Breast epithelium (tissue), 4 donors: Measurements from ENCODE around the gene CYP4F12. TPM values are rescaled to one million over a fixed set of nuclear protein-coding genes. Genes with fewer than 3 reads are reported as not detected.

Experiments used
- DNase-seq, 2 donors: peaks; one replicate each; pipeline ENCODE4 v3.0.0-alpha.2; 2019; ENCODE audit warnings: low spot score in 2 of 2
- H3K27ac ChIP-seq, 2 donors: fragments of 200-600 bp; sonication (generic) in 1 of 2; one replicate each; pipeline ENCODE4 v1.5.1; 2016 to 2019; ENCODE audit warnings: mild to moderate bottlenecking in 1 of 2
- H3K27me3 ChIP-seq, 2 donors: fragments of 200-600 bp; sonication (generic) in 1 of 2; one replicate each; pipeline versions ENCODE4 v1.5.1 to v1.6.0; 2017 to 2019; ENCODE audit warnings: control low read depth in 1 of 2, mild to moderate bottlenecking in 1 of 2
- H3K36me3 ChIP-seq: fragments of 200-600 bp; one replicate; pipeline ENCODE4 v1.5.1; 2019
- H3K4me1 ChIP-seq, 2 donors: fragments of 200-600 bp; sonication (generic); one replicate each; pipeline ENCODE4 v1.5.1; 2016 to 2019; ENCODE audit warnings: control low read depth in 1 of 2
- H3K4me3 ChIP-seq, 3 donors: fragments of 200-600 bp; sonication (generic); 1 replicate in 2 of 3; 2 replicates in 1 of 3; pipeline ENCODE4 v1.5.1; 2016 to 2019; ENCODE audit warnings: mild to moderate bottlenecking in 3 of 3, moderate library complexity in 2 of 3
- H3K9me3 ChIP-seq, 2 donors: fragments of 200-600 bp; sonication (generic) in 1 of 2; one replicate each; pipeline ENCODE4 v1.5.1; 2016 to 2019; ENCODE audit warnings: control low read depth in 1 of 2
- POLR2A ChIP-seq: fragments of 450-650 bp; IDR thresholded peaks from one replicate; pipeline ENCODE4 v1.6.1; 2016; ENCODE audit warnings: antibody characterized with exemption, mild to moderate bottlenecking, moderate library complexity
- POLR2AphosphoS5 ChIP-seq, 3 donors: sonication (generic); formaldehyde crosslinking; IDR thresholded peaks; one replicate each; pipeline ENCODE4 v1.6.1; 2017; ENCODE audit warnings: antibody characterized with exemption in 3 of 3
- intact Hi-C: fragments of 100-400 bp; cut with DNase I; formaldehyde crosslinking; loops from one replicate; pipeline ENCODE4 v1.15.1; 2023; ENCODE audit warnings: low total_unique reads
- total RNA-seq, 3 donors: library from RNA; depleted of rRNA; stranded (reverse); fragments of >200 nt; gene quantifications; one replicate each; pipeline ENCODE4 v1.1.0, GENCODE V29; 2016
- TF ChIP-seq, protein P1 (sequence below), 3 donors: fragments of 450-650 bp; IDR thresholded peaks; one replicate each; pipeline ENCODE4 v1.5.1; 2016 to 2017; ENCODE audit warnings: antibody characterized with exemption in 3 of 3, mild to moderate bottlenecking in 3 of 3, moderate library complexity in 3 of 3

The CYP4F12 gene
- total RNA-seq = 1 to 10 TPM; 3.5 to 8.8 (median 5.6) TPM

DNA sequence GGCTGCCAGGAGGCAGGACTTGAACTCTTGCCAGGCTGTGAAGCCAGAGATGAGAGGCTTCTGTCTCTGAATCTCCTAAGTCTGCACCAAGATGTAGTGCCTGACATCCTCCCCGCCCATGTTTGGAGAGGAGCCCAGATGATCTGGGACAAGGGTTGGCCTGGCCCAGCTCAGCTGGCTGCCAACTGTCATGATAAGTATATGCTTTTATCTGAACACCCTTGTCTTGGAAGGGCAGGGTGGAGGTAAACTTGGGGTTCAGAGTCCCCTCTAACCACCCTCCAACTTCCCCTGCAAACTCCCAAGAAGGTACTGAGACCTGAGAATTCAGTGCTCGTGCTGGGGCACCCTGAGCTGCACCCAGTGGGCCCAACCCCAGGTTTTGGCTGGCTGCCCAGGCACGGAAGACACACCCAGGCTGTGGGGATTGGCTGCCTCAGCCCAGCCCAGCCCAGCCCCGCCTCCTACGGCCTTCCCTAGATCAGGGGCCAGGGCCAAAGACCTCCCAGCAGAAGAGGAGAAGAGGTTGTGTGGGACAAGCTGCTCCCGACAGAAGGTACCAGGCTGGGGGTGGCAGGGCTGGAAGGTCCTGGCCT lies at the start of gene CYP4F12:
TSS of gene CYP4F12 (plus strand) at position 508 of the 596 bp plus-strand sequence. CDS start 443 bp downstream, outside the sequence.
- Histone ChIP-seq H3K9me3 (no peaks in the 10 kb centered on the region), H3K27me3 (no peaks in the 10 kb centered on the region), H3K27ac (peak within 1 kb of the TSS in 1 of 2 donors; percentile 33), H3K4me1 (no peaks in the 10 kb centered on the region), H3K4me3 (peak within 1 kb of the TSS in 1 of 3 donors; percentile 3), H3K36me3 (no peaks in the 10 kb centered on the region)
- DNase-seq = peak; percentile 46 to 67
- TF ChIP-seq, protein P1, sequence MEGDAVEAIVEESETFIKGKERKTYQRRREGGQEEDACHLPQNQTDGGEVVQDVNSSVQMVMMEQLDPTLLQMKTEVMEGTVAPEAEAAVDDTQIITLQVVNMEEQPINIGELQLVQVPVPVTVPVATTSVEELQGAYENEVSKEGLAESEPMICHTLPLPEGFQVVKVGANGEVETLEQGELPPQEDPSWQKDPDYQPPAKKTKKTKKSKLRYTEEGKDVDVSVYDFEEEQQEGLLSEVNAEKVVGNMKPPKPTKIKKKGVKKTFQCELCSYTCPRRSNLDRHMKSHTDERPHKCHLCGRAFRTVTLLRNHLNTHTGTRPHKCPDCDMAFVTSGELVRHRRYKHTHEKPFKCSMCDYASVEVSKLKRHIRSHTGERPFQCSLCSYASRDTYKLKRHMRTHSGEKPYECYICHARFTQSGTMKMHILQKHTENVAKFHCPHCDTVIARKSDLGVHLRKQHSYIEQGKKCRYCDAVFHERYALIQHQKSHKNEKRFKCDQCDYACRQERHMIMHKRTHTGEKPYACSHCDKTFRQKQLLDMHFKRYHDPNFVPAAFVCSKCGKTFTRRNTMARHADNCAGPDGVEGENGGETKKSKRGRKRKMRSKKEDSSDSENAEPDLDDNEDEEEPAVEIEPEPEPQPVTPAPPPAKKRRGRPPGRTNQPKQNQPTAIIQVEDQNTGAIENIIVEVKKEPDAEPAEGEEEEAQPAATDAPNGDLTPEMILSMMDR (IDR thresholded peaks at IDR 0.05) = no peak
- TF ChIP-seq POLR2AphosphoS5 (IDR thresholded peaks at IDR 0.05) = peak in 1 of 3 donors; percentile 38
- no peak for TF ChIP-seq POLR2A
- intact Hi-C loops = no loop called here

DNA sequence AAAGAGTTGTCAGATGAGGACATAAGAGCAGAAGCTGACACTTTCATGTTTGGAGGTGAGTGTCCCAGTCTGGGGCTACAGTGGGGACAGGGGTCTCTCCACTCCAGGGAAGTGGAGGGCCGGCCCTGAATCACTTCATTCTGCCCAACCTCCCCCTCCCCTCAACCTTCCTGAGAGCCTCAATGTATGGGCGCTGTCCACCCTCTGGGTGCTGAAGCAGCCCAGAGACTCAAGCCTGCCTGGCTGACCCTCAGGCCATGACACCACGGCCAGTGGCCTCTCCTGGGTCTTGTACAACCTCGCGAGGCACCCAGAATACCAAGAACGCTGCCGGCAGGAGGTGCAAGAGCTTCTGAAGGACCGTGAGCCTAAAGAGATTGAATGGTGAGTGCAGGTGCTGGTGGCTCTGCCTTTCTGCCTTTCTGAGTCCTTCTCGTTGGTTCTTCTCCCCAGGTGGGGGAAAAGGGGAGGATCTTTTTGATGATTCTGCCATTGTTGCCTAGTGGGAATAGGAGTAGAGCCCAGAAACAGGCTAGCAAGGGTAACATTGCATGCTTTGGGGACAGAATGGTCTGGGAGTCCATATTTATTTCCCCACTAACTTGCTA lies 49.1 kb upstream of the CYP4F12 start:
- TF ChIP-seq POLR2AphosphoS5 (IDR thresholded peaks at IDR 0.05) = no peak
- TF ChIP-seq, protein P1 (IDR thresholded peaks at IDR 0.05) = no peak
- TF ChIP-seq POLR2A = no peak
- Histone ChIP-seq H3K27me3 (peaks cover 4 to 29% of the 10 kb centered on the region in 2 donors), H3K9me3 (no peaks in the 10 kb centered on the region), H3K4me1 (no peaks in the 10 kb centered on the region), H3K27ac (no peak overlapping the region), H3K4me3 (no peak overlapping the region), H3K36me3 (no peaks in the 10 kb centered on the region)
- DNase-seq = no peak
- intact Hi-C loops = no loop called here

DNA sequence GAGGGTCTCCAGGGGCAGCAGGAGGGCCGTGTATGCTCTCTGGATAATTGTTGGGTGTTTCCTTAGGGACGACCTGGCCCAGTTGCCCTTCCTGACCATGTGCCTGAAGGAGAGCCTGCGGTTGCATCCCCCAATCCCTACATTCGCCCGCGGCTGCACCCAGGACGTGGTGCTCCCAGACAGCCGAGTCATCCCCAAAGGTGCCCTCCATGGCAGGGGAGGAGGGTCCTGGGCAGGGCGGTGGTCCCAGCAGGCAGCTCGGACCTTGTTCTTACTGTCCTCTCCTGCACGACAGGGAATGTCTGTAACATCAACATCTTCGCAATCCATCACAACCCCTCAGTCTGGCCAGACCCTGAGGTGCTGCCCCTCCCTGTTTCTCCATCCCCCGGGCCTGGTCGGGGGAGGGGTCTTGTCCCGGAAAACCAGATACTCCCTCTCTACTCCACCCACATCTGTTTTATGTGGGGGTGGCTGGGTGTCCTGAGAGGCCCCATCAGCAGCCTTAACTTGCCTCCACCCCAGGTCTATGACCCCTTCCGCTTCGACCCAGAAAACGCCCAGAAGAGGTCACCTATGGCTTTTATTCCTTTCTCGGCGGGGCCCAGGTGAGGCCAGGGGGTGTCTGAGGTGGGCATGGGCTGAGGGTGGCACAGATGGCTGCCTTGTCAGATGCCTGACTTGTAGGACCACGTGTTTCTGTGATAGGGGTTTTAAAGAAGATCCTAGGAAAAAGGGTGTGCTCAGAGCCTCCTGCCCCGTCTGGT lies 44.5 kb upstream of the CYP4F12 start:
- Histone ChIP-seq H3K9me3 (no peaks in the 10 kb centered on the region), H3K4me1 (no peaks in the 10 kb centered on the region), H3K4me3 (no peak overlapping the region), H3K27me3 (peaks cover 4 to 15% of the 10 kb centered on the region in 2 donors), H3K36me3 (no peaks in the 10 kb centered on the region), H3K27ac (no peak overlapping the region)
- no peak for TF ChIP-seq POLR2AphosphoS5 (IDR thresholded peaks at IDR 0.05)
- no peak for TF ChIP-seq POLR2A
- TF ChIP-seq, protein P1 (IDR thresholded peaks at IDR 0.05) = no peak
- DNase-seq = no peak
- intact Hi-C loops = no loop called here

DNA sequence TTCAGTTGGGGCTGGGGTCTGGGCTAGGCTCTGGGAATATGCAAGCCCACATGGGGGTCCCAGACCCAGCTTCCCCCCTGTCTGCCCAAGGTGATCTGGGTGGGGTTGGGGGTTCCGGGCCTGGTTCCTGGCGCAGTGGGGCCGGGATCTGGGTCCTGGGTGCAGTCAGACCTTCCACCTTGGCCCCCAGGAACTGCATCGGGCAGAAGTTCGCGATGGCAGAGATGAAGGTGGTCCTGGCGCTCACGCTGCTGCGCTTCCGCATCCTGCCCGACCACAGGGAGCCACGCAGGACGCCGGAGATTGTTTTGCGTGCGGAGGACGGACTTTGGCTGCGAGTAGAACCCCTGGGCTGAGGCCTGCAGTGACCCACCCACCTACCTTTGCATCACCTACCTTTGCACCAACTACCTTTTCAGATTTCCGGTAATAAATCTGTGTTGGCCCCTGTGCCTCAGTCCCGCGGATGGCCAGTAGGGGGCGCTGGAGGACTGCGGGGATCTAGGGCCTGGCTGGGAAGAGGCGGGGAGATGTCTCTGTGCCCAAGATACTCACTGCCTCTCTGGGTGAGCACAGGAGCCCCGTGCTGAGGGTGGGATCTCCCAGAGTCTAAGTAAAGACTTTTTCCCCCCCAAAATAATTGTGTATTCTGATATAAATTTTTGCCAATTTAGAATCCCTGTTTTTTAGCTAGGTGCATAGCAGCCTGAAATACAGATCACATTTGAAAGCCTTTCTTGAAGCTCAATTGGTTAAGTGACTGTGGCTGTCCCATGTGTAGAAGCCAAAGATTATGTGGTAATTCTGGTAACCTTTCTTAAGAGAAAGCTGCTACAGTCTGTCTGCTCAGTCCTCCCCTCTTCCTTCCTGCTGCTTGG lies 43.6 kb upstream of the CYP4F12 start:
- H3K9me3 ChIP-seq = no peaks in the 10 kb centered on the region
- H3K36me3 ChIP-seq = no peaks in the 10 kb centered on the region
- H3K27me3 ChIP-seq = peaks cover 4 to 7% of the 10 kb centered on the region in 2 donors
- H3K27ac ChIP-seq = no peak overlapping the region
- H3K4me1 ChIP-seq = no peaks in the 10 kb centered on the region
- DNase-seq = peak; percentile 75 to 89
- H3K4me3 ChIP-seq = peak overlapping the region in 2 of 3 donors; percentile 27 to 28
- intact Hi-C loops = no loop called here
- TF ChIP-seq, protein P1 (IDR thresholded peaks at IDR 0.05) = peak; percentile 95 to 97 (median 96)
- TF ChIP-seq POLR2AphosphoS5 (IDR thresholded peaks at IDR 0.05) = no peak
